GM10248 (cell line): ENCODE data around the gene JARID2.

Experiments
- CTCF ChIA-PET: fragments of 300-600 bp; sonication (Branson Sonifier 250); formaldehyde crosslinking; extraction: SDS; loops from one replicate; lab custom pipeline; 2021; ENCODE audit warnings: antibody characterized with exemption; lab: Yijun Ruan, JAX
- POLR2A ChIA-PET: fragments of 350-650 bp; sonication (Branson Sonifier 250); formaldehyde crosslinking; extraction: SDS; loops from one replicate; lab custom pipeline; 2020; ENCODE audit warnings: antibody characterized with exemption; lab: Yijun Ruan, JAX
- DNase-seq: peaks from one replicate; pipeline ENCODE4 v3.0.0; 2012; ENCODE audit errors: extremely low spot score
- TF ChIP-seq, protein P1 (sequence below): IDR thresholded peaks from 2 replicates; pipeline ENCODE4 v1.5.1; 2012; ENCODE audit warnings: mild to moderate bottlenecking, low read depth; ENCODE audit errors: extremely low read depth, missing control alignments, control extremely low read depth

JARID2 gene

GRCh38 chr6:15245361-15246216 is at the start of gene JARID2:
Gene JARID2, plus strand, starts transcription at chr6:15246069. Its CDS starts 471 bp downstream, at chr6:15246540.
- peak; percentile 94 for DNase-seq
- ChIA-PET CTCF (interaction anchor here (1.0 kb wide), 1 partner anchor 516 kb away, joined by 3 read pairs; no protein-coding TSS in a partner anchor), POLR2A (interaction anchor here (0.5 to 0.8 kb wide), 4 partner anchors 12 to 1970 kb away, joined by 3 to 5 read pairs (median 4); no protein-coding TSS in a partner anchor)
- TF ChIP-seq, protein P1, sequence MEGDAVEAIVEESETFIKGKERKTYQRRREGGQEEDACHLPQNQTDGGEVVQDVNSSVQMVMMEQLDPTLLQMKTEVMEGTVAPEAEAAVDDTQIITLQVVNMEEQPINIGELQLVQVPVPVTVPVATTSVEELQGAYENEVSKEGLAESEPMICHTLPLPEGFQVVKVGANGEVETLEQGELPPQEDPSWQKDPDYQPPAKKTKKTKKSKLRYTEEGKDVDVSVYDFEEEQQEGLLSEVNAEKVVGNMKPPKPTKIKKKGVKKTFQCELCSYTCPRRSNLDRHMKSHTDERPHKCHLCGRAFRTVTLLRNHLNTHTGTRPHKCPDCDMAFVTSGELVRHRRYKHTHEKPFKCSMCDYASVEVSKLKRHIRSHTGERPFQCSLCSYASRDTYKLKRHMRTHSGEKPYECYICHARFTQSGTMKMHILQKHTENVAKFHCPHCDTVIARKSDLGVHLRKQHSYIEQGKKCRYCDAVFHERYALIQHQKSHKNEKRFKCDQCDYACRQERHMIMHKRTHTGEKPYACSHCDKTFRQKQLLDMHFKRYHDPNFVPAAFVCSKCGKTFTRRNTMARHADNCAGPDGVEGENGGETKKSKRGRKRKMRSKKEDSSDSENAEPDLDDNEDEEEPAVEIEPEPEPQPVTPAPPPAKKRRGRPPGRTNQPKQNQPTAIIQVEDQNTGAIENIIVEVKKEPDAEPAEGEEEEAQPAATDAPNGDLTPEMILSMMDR: no peak

- no peak for DNase-seq
- ChIA-PET CTCF (interaction anchor here (1.3 kb wide), 1 partner anchor 11 kb away, joined by 3 read pairs; no protein-coding TSS in a partner anchor), POLR2A (no interaction called here)
- TF ChIP-seq, protein P1: no peak
Observed at GRCh38 chr6:15200087-15200486, 45.8 kb upstream of the JARID2 start.

GRCh38 chr6:15205321-15205720 is 40.5 kb upstream of the JARID2 start:
- ChIA-PET POLR2A (no interaction called here), CTCF (no interaction called here)
- no peak for DNase-seq
- TF ChIP-seq, protein P1: no peak

- ChIA-PET CTCF (no interaction called here), POLR2A (no interaction called here)
- TF ChIP-seq, protein P1: no peak
- no peak for DNase-seq
Observed at GRCh38 chr6:15206887-15207286, 39.0 kb upstream of the JARID2 start.

GRCh38 chr6:15207923-15208322 is 37.9 kb upstream of the JARID2 start:
- no peak for DNase-seq
- ChIA-PET CTCF (no interaction called here), POLR2A (no interaction called here)
- TF ChIP-seq, protein P1: no peak

- ChIA-PET POLR2A (no interaction called here), CTCF (no interaction called here)
Observed at GRCh38 chr6:15213838-15214400, 31.9 kb upstream of the JARID2 start.

More at GRCh38 chr6:15213838-15214400, 31.9 kb upstream of the JARID2 start:
- TF ChIP-seq, protein P1: no peak
- DNase-seq: no peak
